OCI-LY3 (cell line): Measurements from ENCODE around the gene TGM4.

Experiments used
- H2AFZ ChIP-seq: fragments of 200-600, 300-600 bp; shearing (Covaris generic); 2 replicates; pipeline ENCODE4 v1.6.0; 2014; ENCODE audit warnings: antibody characterized with exemption, low read depth, low read length
- H3K27ac ChIP-seq: fragments of 200-600, 300-600 bp; sonication (generic); 2 replicates; pipeline ENCODE4 v1.5.1; 2014; ENCODE audit warnings: mild to moderate bottlenecking, low read length, moderate library complexity, mixed read lengths
- H3K27me3 ChIP-seq: fragments of 200-600, 300-600 bp; sonication (generic); 2 replicates; pipeline ENCODE4 v1.6.1; 2014; ENCODE audit warnings: low read depth, low read length, mixed read lengths
- H3K36me3 ChIP-seq: fragments of 200-600, 300-600 bp; sonication (generic); replicated peaks from 2 replicates; pipeline ENCODE3; 2014; ENCODE audit warnings: low read depth, low read length, mixed read lengths
- H3K4me1 ChIP-seq: fragments of 300-600, 200-600 bp; sonication (generic); 2 replicates; pipeline ENCODE4 v1.6.1; 2014; ENCODE audit warnings: low read length, mixed read lengths
- H3K4me2 ChIP-seq: fragments of 200-600, 300-600 bp; sonication (generic); 2 replicates; pipeline ENCODE4 v1.6.1; 2014; ENCODE audit warnings: low read length, mixed read lengths
- H3K4me3 ChIP-seq: fragments of 300-600, 200-600 bp; sonication (generic); 2 replicates; pipeline ENCODE4 v1.5.1; 2014; ENCODE audit warnings: antibody characterized with exemption, mild to moderate bottlenecking, low read length, moderate library complexity
- H3K79me2 ChIP-seq: fragments of 300-600, 200-600 bp; shearing (Covaris generic); 2 replicates; pipeline ENCODE4 v1.6.1; 2014; ENCODE audit warnings: mild to moderate bottlenecking, low read length, mixed read lengths
- H3K9ac ChIP-seq: fragments of 300-600, 200-600 bp; shearing (Covaris generic); 2 replicates; pipeline ENCODE4 v1.6.0; 2014; ENCODE audit warnings: mild to moderate bottlenecking, low read length, moderate library complexity
- H3K9me3 ChIP-seq: fragments of 200-600, 300-600 bp; shearing (Covaris generic); 2 replicates; pipeline ENCODE4 v1.6.1; 2014; ENCODE audit warnings: low read length, mixed read lengths; ENCODE audit not compliant: insufficient read depth
- H4K20me1 ChIP-seq: fragments of 200-600, 300-600 bp; sonication (generic); 2 replicates; pipeline ENCODE4 v1.6.1; 2016; ENCODE audit warnings: low read length, mixed read lengths; ENCODE audit not compliant: insufficient read depth
- CTCF ChIP-seq: fragments of 200-600, 300-600 bp; sonication (generic); IDR thresholded peaks from 2 replicates; pipeline ENCODE4 v1.5.1; 2014; ENCODE audit warnings: antibody characterized with exemption, low read length, low read depth
- EZH2phosphoT487 ChIP-seq: fragments of 200-600 bp; shearing (Covaris generic); IDR thresholded peaks from 2 replicates; pipeline ENCODE4 v1.6.1; 2018; ENCODE audit warnings: antibody characterized with exemption, mixed run types, low read depth

Gene TGM4

GRCh38 chr3:44860117-44860516 is 14.3 kb upstream of the TGM4 start:
- H3K36me3 ChIP-seq, result peaks cover 17% of the 10 kb centered on the region
- H3K79me2 ChIP-seq, result peaks cover 8% of the 10 kb centered on the region
- H3K9me3 ChIP-seq, result no peaks in the 10 kb centered on the region
- peaks cover 11% of the 10 kb centered on the region for H3K4me1 ChIP-seq
- TF ChIP-seq CTCF (no peak), EZH2phosphoT487 (no peak)
- H2AFZ ChIP-seq, result no peak overlapping the region
- no peaks in the 10 kb centered on the region for H4K20me1 ChIP-seq
- H3K4me3 ChIP-seq, result no peak overlapping the region
- no peak overlapping the region for H3K4me2 ChIP-seq
- H3K9ac ChIP-seq, result no peak overlapping the region
- H3K27ac ChIP-seq, result no peak overlapping the region
- no peaks in the 10 kb centered on the region for H3K27me3 ChIP-seq

GRCh38 chr3:44861412-44862225 is 12.8 kb upstream of the TGM4 start, which contains the start of gene TMEM42:
TMEM42 (plus strand) TSS chr3:44861912; CDS start chr3:44861925, 13 bp downstream.
- Histone ChIP-seq H4K20me1 (no peaks in the 10 kb centered on the region), H3K4me2 (peak within 1 kb of the TSS; percentile 82), H3K27me3 (no peaks in the 10 kb centered on the region), H3K4me3 (peak within 1 kb of the TSS; percentile 82), H3K79me2 (peaks cover 8% of the 10 kb centered on the region), H3K27ac (peak within 1 kb of the TSS; percentile 46), H3K36me3 (peaks cover 15% of the 10 kb centered on the region), H2AFZ (peak within 1 kb of the TSS; percentile 86), H3K4me1 (peaks cover 11% of the 10 kb centered on the region), H3K9me3 (no peaks in the 10 kb centered on the region), H3K9ac (peak within 1 kb of the TSS; percentile 73)
- TF ChIP-seq EZH2phosphoT487, result no peak
- TF ChIP-seq CTCF, result peak; percentile 26; the same call in 1 of the 2 replicates

- peak overlapping the region; percentile 82 for H3K4me2 ChIP-seq
Observed at GRCh38 chr3:44862226-44862637, 12.2 kb upstream of the TGM4 start.

More at GRCh38 chr3:44862226-44862637, 12.2 kb upstream of the TGM4 start:
- no peak for TF ChIP-seq EZH2phosphoT487
- TF ChIP-seq CTCF, result no peak
- Histone ChIP-seq H4K20me1 (no peaks in the 10 kb centered on the region), H3K79me2 (peaks cover 8% of the 10 kb centered on the region), H3K4me1 (peaks cover 11% of the 10 kb centered on the region), H3K4me3 (peak overlapping the region; percentile 82), H3K36me3 (peaks cover 20% of the 10 kb centered on the region), H3K9me3 (no peaks in the 10 kb centered on the region), H3K9ac (peak overlapping the region; percentile 71), H3K27me3 (no peaks in the 10 kb centered on the region), H3K27ac (no peak overlapping the region), H2AFZ (no peak overlapping the region)
